H1 (cell line): Measurements from ENCODE around the gene ADAMTS4. TPM values are rescaled to one million over a fixed set of nuclear protein-coding genes. Genes with fewer than 3 reads are reported as not detected.

Source experiments
- ASH2L ChIP-seq: fragments of 200-600, 300-600 bp; sonication (generic); IDR thresholded peaks from one replicate; pipeline ENCODE4 v1.7.1; 2017; ENCODE audit warnings: low read length
- CBX5 ChIP-seq: fragments of 300-800, 300-1000 bp; sonication (generic); IDR thresholded peaks from 2 replicates; pipeline ENCODE4 v1.7.1; 2016; ENCODE audit warnings: antibody characterized with exemption, low read length, low read depth
- CEBPB ChIP-seq: IDR thresholded peaks from 2 replicates; pipeline ENCODE4 v1.6.1; 2012; ENCODE audit warnings: low read depth, low read length
- CHD1 ChIP-seq: IDR thresholded peaks from 2 replicates; pipeline ENCODE4 v1.6.1; 2012; ENCODE audit warnings: low read depth, low read length, improper control_type of control experiment
- EZH2 ChIP-seq: fragments of 200-600 bp; sonication (generic); IDR thresholded peaks from 2 replicates; pipeline ENCODE4 v1.7.1; 2012; ENCODE audit warnings: low read depth, mild to moderate bottlenecking, moderate library complexity, low read length, inconsistent platforms; ENCODE audit not compliant: severe bottlenecking
- MAFK ChIP-seq: IDR thresholded peaks from 2 replicates; pipeline ENCODE4 v1.6.1; 2012; ENCODE audit warnings: low read depth, mild to moderate bottlenecking, improper control_type of control experiment, low read length
- NRF1 ChIP-seq: IDR thresholded peaks from 2 replicates; pipeline ENCODE4 v1.6.1; 2011; ENCODE audit warnings: mild to moderate bottlenecking, low read depth, low read length, improper control_type of control experiment
- PHF8 ChIP-seq: fragments of 200-600 bp; sonication (generic); conservative IDR thresholded peaks from 2 replicates; pipeline ENCODE4 v1.7.1; 2012; ENCODE audit warnings: low read depth, mild to moderate bottlenecking, inconsistent platforms, low read length, moderate library complexity
- RBBP5 ChIP-seq: IDR thresholded peaks from 2 replicates; pipeline ENCODE4 v1.7.1; 2012; ENCODE audit warnings: low read depth, mild to moderate bottlenecking, inconsistent platforms, low read length, moderate library complexity, borderline replicate concordance
- SUZ12 ChIP-seq: fragments of 200-600 bp; sonication (generic); IDR thresholded peaks from 2 replicates; pipeline ENCODE4 v1.6.1; 2012; ENCODE audit warnings: mild to moderate bottlenecking, inconsistent platforms, low read length, moderate library complexity, mixed read lengths
- TAF7 ChIP-seq: optimal IDR thresholded peaks from 2 replicates; pipeline ENCODE3; 2011; ENCODE audit warnings: low read depth, mild to moderate bottlenecking, inconsistent platforms, low read length, moderate library complexity, borderline replicate concordance
- ZNF274 ChIP-seq: IDR thresholded peaks from 2 replicates; pipeline ENCODE4 v1.7.0; 2012; ENCODE audit warnings: low read length, borderline replicate concordance; ENCODE audit errors: extremely low read depth
- polyA plus RNA-seq, 7 experiments: library from polyadenylated mRNA; depleted of rRNA in 3 of 7; stranded (reverse) in 5 of 7; unstranded in 2 of 7; fragments of >200 nt in 5 of 7; fragments of 200-250 nt in 2 of 7; gene quantifications; 1 replicate in 5 of 7; 2 replicates in 1 of 7; 4 replicates in 1 of 7; pipeline versions ENCODE4 v1.2.1 to v1.2.3, GENCODE V29; 2011 to 2013; ENCODE audit warnings: missing spikeins in 2 of 7, mixed read lengths in 2 of 7
- total RNA-seq: library from RNA; stranded (reverse); fragmentation: NEBNext Ultra II Directional; extraction: Animal tissue kit (Norgen Biotek cat#: 25700); gene quantifications from 2 replicates; pipeline ENCODE4 v1.2.1, GENCODE V29; 2021

Gene ADAMTS4
- total and polyA plus RNA-seq, 2 of the 8 experiments (the other 6 are each of a cell fraction or from before 2014, with no cell fraction given) = 4.6 to 7.2 TPM

DNA sequence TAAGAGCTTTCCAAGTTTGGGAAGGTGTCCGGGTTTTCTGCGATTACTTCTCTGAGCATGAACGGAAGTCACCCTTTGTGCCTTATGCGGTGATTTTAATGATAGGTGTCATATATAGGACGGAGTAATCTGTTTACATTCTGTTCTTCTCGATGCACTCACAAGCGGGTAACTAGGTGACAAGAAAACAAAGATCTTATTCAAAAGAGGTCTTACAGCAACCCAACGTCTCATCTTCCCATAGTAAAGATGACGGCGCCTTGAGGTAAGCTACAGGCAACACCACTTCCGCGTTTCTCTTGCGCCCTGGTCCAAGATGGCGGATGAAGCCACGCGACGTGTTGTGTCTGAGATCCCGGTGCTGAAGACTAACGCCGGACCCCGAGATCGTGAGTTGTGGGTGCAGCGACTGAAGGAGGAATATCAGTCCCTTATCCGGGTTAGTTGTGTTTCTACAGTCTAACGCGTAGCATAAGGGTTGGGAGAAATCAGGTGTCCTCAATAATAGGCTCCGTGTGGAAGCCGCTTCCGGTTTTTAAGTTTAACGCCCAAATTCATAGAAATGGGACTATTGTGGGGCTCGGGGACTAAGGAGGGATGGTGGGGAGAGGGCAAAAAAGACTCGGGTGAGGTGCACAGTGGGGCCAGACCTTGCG, 45.0 kb downstream of the ADAMTS4 start, which contains the start of gene UFC1 (continued):
- TF ChIP-seq CEBPB (no peak), CBX5 (no peak), ASH2L (peak; percentile 95), SUZ12 (no peak), RBBP5 (peak; percentile 84), PHF8 (peak; percentile 86), TAF7 (peak; percentile 84), CHD1 (no peak), NRF1 (no peak), EZH2 (no peak), ZNF274 (no peak), MAFK (no peak)
